Lower lobe of right lung (tissue), 2 donors: ENCODE measurements around the gene SENP2. TPM values are rescaled to one million over a fixed set of nuclear protein-coding genes. Genes with fewer than 3 reads are reported as not detected.
A peak's percentile ranks its signal among the peaks of the same experiment; 100 is the strongest.

Experiments used
- ATAC-seq, 2 donors: fragments of 200-7000 bp; cut with Tn5 transposase; one replicate each; pipeline ENCODE4 v1.9.1; 2020 to 2022; ENCODE audit warnings: mild to moderate bottlenecking in 2 of 2, moderate library complexity in 2 of 2
- DNase-seq: peaks from one replicate; pipeline ENCODE4 v3.0.0-alpha.2; 2020
- H3K27ac ChIP-seq: fragments of 200-600 bp; one replicate; pipeline ENCODE4 v1.8.0; 2022
- H3K27me3 ChIP-seq: fragments of 200-600 bp; one replicate; pipeline ENCODE4 v1.8.0; 2022; ENCODE audit warnings: low read depth
- H3K36me3 ChIP-seq: fragments of 200-600 bp; one replicate; pipeline ENCODE4 v1.8.0; 2022; ENCODE audit warnings: mild to moderate bottlenecking
- H3K4me1 ChIP-seq: fragments of 200-600 bp; one replicate; pipeline ENCODE4 v1.8.0; 2022
- H3K4me3 ChIP-seq: fragments of 200-600 bp; one replicate; pipeline ENCODE4 v1.8.0; 2022; ENCODE audit warnings: mild to moderate bottlenecking
- H3K9me3 ChIP-seq: fragments of 200-600 bp; one replicate; pipeline ENCODE4 v1.8.0; 2022
- intact Hi-C: fragments of 100-400 bp; cut with DNase I; formaldehyde crosslinking; loops from one replicate; pipeline ENCODE4 v1.11.0; 2022
- total RNA-seq: library from RNA; stranded (reverse); fragmentation: NEBNext Ultra II Directional; extraction: Animal tissue kit (Norgen Biotek cat#: 25700); gene quantifications from one replicate; pipeline ENCODE4 v1.2.1, GENCODE V29; 2021
- TF ChIP-seq, protein P1 (sequence below): fragments of 200-600 bp; IDR thresholded peaks from one replicate; pipeline ENCODE4 v1.8.0; 2022; ENCODE audit warnings: antibody characterized with exemption, mild to moderate bottlenecking
- donor health status: DM: no; HTN: yes; CAD: no; lungs with severe emphysema.

The SENP2 gene
- total RNA-seq, 1 donor from 2014 or later, result 36.5 TPM

- Histone ChIP-seq H3K4me1 (peaks cover 38% of the 10 kb centered on the region), H3K9me3 (no peaks in the 10 kb centered on the region), H3K4me3 (no peak overlapping the region), H3K36me3 (peaks cover 8% of the 10 kb centered on the region), H3K27me3 (no peaks in the 10 kb centered on the region), H3K27ac (no peak overlapping the region)
- TF ChIP-seq, protein P1, sequence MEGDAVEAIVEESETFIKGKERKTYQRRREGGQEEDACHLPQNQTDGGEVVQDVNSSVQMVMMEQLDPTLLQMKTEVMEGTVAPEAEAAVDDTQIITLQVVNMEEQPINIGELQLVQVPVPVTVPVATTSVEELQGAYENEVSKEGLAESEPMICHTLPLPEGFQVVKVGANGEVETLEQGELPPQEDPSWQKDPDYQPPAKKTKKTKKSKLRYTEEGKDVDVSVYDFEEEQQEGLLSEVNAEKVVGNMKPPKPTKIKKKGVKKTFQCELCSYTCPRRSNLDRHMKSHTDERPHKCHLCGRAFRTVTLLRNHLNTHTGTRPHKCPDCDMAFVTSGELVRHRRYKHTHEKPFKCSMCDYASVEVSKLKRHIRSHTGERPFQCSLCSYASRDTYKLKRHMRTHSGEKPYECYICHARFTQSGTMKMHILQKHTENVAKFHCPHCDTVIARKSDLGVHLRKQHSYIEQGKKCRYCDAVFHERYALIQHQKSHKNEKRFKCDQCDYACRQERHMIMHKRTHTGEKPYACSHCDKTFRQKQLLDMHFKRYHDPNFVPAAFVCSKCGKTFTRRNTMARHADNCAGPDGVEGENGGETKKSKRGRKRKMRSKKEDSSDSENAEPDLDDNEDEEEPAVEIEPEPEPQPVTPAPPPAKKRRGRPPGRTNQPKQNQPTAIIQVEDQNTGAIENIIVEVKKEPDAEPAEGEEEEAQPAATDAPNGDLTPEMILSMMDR, result no peak
- no peak for DNase-seq
- intact Hi-C loops, result no loop called here
- ATAC-seq, result no peak
Observed at GRCh38 chr3:185661772-185662171, 75.7 kb downstream of the SENP2 start.

- no peaks in the 10 kb centered on the region for H3K27me3 ChIP-seq
- TF ChIP-seq, protein P1, result no peak
- H3K36me3 ChIP-seq, result no peaks in the 10 kb centered on the region
- no peak overlapping the region for H3K4me3 ChIP-seq
- DNase-seq (no peak), ATAC-seq (no peak)
- peaks cover 21% of the 10 kb centered on the region for H3K4me1 ChIP-seq
- intact Hi-C loops, result no loop called here
- no peaks in the 10 kb centered on the region for H3K9me3 ChIP-seq
- no peak overlapping the region for H3K27ac ChIP-seq
Observed at GRCh38 chr3:185663929-185664328, 77.8 kb downstream of the SENP2 start.

DNA sequence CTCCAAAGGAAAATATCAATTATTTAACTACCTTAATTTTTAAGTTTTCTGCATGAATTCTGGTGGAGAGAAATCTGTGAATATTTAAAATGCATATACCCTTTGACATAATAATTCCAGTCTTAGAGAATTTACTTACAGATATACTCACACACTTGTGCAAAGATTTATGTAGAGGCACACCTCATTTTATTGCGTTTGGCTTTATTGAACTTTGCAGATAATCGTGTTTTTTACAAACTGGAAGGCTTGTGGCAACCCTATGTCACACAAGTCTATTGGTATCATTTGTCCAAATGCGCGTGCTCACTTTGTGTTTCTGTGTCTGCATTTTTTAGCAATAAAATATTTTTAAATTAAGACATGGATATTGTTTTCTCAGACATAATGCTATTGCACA lies 81.5 kb downstream of the SENP2 start:
- intact Hi-C loops, result no loop called here
- Histone ChIP-seq H3K4me1 (no peaks in the 10 kb centered on the region), H3K27ac (no peak overlapping the region), H3K9me3 (no peaks in the 10 kb centered on the region), H3K4me3 (no peak overlapping the region), H3K27me3 (no peaks in the 10 kb centered on the region), H3K36me3 (peaks cover 21% of the 10 kb centered on the region)
- ATAC-seq (no peak), DNase-seq (no peak)
- TF ChIP-seq, protein P1, result no peak

DNA sequence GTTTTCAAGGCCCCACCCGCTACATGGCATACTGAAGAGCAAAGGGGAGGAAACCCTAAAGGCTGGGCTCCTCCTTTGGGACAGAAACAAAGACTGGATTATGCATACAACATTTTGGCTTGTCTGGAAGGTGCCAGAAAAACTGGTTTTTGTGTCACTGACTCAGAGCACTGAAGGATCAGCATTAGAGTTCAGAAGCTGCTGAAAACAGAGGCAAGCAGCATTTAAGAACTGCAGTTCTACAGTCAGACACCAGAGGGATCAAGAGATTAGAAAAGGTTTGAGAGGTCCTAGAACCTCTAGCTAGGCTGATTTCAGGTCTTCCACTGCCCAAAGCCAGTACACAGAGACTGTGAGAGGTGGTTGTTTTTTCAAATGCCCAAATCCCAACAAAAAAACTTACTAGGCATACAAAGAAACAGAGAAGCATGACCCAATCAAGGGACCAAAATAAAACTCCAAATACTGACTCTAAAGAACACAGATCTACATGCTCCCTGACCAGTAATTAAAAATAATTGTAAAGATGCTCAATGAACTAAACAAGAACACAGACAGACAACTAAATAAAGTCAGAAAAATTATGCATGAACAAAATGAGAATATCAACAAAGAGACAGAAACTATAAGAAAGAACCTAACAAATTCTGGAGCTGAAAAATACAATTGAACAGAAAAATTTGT lies 91.2 kb downstream of the SENP2 start:
- peaks cover 26% of the 10 kb centered on the region for H3K36me3 ChIP-seq
- DNase-seq, result no peak
- ATAC-seq, result peak; percentile 58 to 65
- intact Hi-C loops, result loop anchor here (10.0 kb wide), 1 partner anchor 88 kb away; no protein-coding TSS in a partner anchor
- TF ChIP-seq, protein P1, result peak; percentile 67
- no peaks in the 10 kb centered on the region for H3K27me3 ChIP-seq
- no peak overlapping the region for H3K27ac ChIP-seq
- no peaks in the 10 kb centered on the region for H3K9me3 ChIP-seq
- H3K4me1 ChIP-seq, result no peaks in the 10 kb centered on the region
- no peak overlapping the region for H3K4me3 ChIP-seq

DNA sequence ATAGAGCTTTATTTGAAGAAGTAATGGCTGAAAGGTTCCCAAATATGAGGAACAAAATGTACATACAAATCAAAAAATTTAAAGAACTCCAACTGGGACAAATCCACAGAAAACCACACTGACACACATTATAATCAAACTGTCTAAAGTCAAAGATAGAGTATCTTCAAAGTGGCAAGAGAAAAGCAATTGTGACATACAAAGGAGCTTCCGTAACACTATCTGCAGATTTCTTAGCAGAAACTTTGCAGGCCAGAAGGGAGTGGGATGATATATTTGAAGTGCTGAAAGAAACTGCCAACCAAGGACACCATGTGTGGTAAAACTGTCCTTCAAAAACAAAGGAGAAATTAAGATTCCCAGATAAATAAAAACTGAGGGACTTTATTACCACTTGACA lies 91.9 kb downstream of the SENP2 start:
- intact Hi-C loops, result loop anchor here (10.0 kb wide), 1 partner anchor 87 kb away; no protein-coding TSS in a partner anchor
- no peak for DNase-seq
- no peak for ATAC-seq
- Histone ChIP-seq H3K27me3 (no peaks in the 10 kb centered on the region), H3K9me3 (no peaks in the 10 kb centered on the region), H3K36me3 (peaks cover 18% of the 10 kb centered on the region), H3K27ac (no peak overlapping the region), H3K4me3 (no peak overlapping the region), H3K4me1 (no peaks in the 10 kb centered on the region)
- TF ChIP-seq, protein P1, result no peak
